Mucosa of descending colon (tissue), 3 donors: ENCODE results near the gene SPTBN1. TPM values are rescaled to one million over a fixed set of nuclear protein-coding genes. Genes with fewer than 3 reads are reported as not detected.
A peak's percentile ranks its signal among the peaks of the same experiment; 100 is the strongest.

Source experiments
- ATAC-seq: fragments of 200-7000 bp; cut with Tn5 transposase; one replicate; pipeline ENCODE4 v1.9.1; 2020; ENCODE audit warnings: mild to moderate bottlenecking, moderate library complexity
- DNase-seq, 3 donors: peaks; one replicate each; pipeline ENCODE4 v3.0.0-alpha.2; 2020
- H3K36me3 ChIP-seq: fragments of 200-600 bp; one replicate; pipeline ENCODE4 v1.8.0; 2021; ENCODE audit warnings: low read depth, mild to moderate bottlenecking
- H3K4me1 ChIP-seq: fragments of 200-600 bp; one replicate; pipeline ENCODE4 v1.8.0; 2021; ENCODE audit warnings: low read depth, mild to moderate bottlenecking
- H3K4me3 ChIP-seq: fragments of 200-600 bp; one replicate; pipeline ENCODE4 v1.8.0; 2021; ENCODE audit warnings: mild to moderate bottlenecking
- H3K9me3 ChIP-seq: fragments of 200-600 bp; one replicate; pipeline ENCODE4 v1.8.0; 2021; ENCODE audit warnings: mild to moderate bottlenecking
- intact Hi-C, 2 donors: fragments of 100-400 bp; cut with DNase I in 1 of 2; cut with micrococcal nuclease in 1 of 2; formaldehyde crosslinking; loops; one replicate each; pipeline versions ENCODE4 v1.11.0 to v1.11.1; 2022; cut with DNase I, micrococcal nuclease
- total RNA-seq, 3 donors: library from RNA; stranded (reverse); fragmentation: NEBNext Ultra II Directional in 2 of 3; extraction: Animal tissue kit (Norgen Biotek cat#: 25700) in 2 of 3; gene quantifications; one replicate each; pipeline versions ENCODE4 v1.2.1 to v1.2.4, GENCODE V29; 2021 to 2023
- TF ChIP-seq, protein P1 (sequence below): fragments of 200-600 bp; IDR thresholded peaks from one replicate; pipeline ENCODE4 v1.8.0; 2022; ENCODE audit warnings: antibody characterized with exemption, mild to moderate bottlenecking
- donor health status: DM: no; HTN: no; CAD: no; lungs with moderate emphysema.
- donor health status: DM: no; HTN: no; CAD: no.
- donor health status: DM: no; HTN: yes; CAD: no.

Gene SPTBN1
- total RNA-seq, 3 donors from 2014 or later: 237 to 396 (median 392) TPM

DNA sequence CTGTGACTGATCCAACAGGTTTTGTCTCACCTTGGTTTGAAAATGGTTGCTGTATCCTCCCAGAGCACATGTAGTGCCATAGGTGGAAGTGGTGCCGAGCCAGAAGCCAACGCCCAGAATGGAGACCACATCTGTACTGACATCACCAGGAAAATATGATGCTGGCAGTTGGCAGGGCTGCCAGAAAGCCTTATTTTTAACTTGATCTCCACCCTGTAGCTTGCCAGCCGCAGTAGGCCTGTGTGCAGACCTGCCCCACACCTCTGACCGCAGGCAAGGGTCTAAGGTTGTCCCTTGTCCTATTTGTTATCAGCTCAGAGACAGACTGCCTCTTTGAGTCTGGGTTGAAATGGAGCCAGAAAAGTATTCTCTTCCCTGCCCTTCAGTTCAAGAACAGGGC is 143.8 kb downstream of the SPTBN1 start:
- intact Hi-C loops: no loop called here
- H3K9me3 ChIP-seq: no peaks in the 10 kb centered on the region
- H3K36me3 ChIP-seq: no peaks in the 10 kb centered on the region
- TF ChIP-seq, protein P1, sequence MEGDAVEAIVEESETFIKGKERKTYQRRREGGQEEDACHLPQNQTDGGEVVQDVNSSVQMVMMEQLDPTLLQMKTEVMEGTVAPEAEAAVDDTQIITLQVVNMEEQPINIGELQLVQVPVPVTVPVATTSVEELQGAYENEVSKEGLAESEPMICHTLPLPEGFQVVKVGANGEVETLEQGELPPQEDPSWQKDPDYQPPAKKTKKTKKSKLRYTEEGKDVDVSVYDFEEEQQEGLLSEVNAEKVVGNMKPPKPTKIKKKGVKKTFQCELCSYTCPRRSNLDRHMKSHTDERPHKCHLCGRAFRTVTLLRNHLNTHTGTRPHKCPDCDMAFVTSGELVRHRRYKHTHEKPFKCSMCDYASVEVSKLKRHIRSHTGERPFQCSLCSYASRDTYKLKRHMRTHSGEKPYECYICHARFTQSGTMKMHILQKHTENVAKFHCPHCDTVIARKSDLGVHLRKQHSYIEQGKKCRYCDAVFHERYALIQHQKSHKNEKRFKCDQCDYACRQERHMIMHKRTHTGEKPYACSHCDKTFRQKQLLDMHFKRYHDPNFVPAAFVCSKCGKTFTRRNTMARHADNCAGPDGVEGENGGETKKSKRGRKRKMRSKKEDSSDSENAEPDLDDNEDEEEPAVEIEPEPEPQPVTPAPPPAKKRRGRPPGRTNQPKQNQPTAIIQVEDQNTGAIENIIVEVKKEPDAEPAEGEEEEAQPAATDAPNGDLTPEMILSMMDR: no peak
- peak; percentile 56 for ATAC-seq
- no peak overlapping the region for H3K4me3 ChIP-seq
- H3K4me1 ChIP-seq: peaks cover 75% of the 10 kb centered on the region
- peak; percentile 56 to 64 (median 63) for DNase-seq

DNA sequence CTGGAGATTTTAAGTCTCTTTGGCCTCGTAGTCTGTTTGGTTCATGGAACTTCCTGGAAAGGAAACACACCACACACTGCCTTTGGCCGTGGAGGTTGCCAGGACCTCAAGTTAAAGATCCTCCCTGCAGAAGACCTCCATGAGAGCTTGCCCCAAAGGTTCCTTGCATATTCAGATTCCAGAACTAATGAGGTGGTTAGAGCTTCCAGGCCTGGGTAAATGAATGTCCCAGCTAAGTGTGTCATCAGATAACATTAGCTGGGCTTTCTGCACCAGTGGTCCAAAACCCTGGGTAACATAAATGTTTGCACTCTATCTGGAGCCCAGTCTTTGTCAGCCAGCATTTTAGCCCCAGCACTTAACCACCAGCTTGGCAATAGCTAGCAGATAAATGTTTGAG is 145.2 kb downstream of the SPTBN1 start:
- DNase-seq (no peak), ATAC-seq (no peak)
- Histone ChIP-seq H3K4me3 (no peak overlapping the region), H3K36me3 (no peaks in the 10 kb centered on the region), H3K4me1 (peaks cover 60% of the 10 kb centered on the region), H3K9me3 (no peaks in the 10 kb centered on the region)
- TF ChIP-seq, protein P1: no peak
- intact Hi-C loops: no loop called here

DNA sequence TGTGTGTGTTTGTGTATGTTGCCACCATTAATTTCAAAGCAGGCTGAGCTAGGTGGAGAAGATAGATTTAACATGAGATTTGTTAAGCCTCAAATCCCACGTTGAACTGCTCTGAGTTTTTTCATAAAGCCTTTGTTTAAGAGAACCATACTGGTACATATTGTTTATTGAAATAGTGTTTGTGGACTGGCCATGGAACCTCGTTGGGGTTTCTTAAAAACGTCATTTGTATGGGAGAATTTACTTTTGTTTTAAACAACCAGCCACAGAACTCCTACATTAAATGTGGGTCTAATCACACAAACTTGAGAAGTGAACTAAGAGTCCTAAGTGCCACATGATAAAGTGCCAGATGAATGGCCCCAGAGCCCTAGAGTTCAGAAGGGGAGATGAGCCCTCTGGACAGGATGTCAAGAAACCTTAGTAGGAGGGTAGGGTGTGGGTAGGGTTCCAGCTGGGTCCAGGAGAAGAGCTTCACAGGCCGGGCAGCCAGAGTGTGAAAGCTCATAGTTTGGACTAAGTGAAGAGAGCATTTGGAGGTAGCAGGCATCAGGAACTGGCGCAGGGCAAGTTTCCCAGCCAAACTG is 146.7 kb downstream of the SPTBN1 start:
- H3K4me3 ChIP-seq: no peak overlapping the region
- intact Hi-C loops: no loop called here
- ATAC-seq: no peak
- DNase-seq: no peak
- H3K4me1 ChIP-seq: peaks cover 46% of the 10 kb centered on the region
- TF ChIP-seq, protein P1: no peak
- H3K36me3 ChIP-seq: no peaks in the 10 kb centered on the region
- H3K9me3 ChIP-seq: no peaks in the 10 kb centered on the region

DNA sequence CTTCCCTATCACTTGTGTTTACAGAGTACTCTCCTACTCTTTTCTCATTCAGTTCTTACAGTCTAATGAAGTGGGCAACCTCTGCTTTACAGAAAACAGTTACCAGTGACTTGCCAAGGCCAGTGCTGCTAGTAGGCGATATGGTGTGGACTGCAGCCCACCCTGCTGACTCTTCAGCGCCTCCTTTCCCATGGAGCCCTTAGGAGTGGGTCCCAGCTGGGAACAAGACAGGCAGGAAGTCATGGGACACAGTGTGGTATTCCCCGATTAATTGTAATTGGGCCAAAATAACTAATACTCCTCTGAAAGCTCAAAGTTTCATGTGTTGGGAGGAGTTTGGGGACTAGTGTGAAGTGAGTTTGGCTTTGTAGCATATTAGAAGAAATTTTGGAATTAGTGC is 147.2 kb downstream of the SPTBN1 start:
- DNase-seq (no peak), ATAC-seq (no peak)
- Histone ChIP-seq H3K4me3 (no peak overlapping the region), H3K4me1 (peaks cover 42% of the 10 kb centered on the region), H3K36me3 (no peaks in the 10 kb centered on the region), H3K9me3 (no peaks in the 10 kb centered on the region)
- TF ChIP-seq, protein P1: no peak
- intact Hi-C loops: no loop called here

GRCh38 chr2:54603796-54604195 is 147.7 kb downstream of the SPTBN1 start:
- DNase-seq (no peak), ATAC-seq (no peak)
- intact Hi-C loops: no loop called here
- H3K4me1 ChIP-seq: peaks cover 39% of the 10 kb centered on the region
- TF ChIP-seq, protein P1: no peak
- no peak overlapping the region for H3K4me3 ChIP-seq
- H3K9me3 ChIP-seq: no peaks in the 10 kb centered on the region
- no peaks in the 10 kb centered on the region for H3K36me3 ChIP-seq

DNA sequence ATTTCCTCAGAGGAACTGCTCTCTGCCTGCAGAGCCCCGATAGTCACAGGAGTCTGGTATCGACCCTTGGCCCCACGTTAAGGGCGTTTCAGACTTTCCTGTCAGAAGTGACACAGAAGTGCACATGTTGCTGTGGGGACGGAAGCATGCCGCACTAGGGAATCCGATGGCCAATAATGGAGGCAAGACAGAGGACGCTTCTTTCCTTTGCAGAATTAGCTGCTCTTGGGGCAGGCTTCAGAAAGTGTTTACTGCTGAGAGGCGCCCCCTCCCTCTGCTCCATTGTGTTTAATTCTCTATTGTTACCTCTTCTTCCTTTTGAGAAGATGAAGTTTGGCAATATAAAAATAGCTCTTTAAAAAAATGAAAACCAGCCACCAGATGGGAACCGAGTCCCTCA is 148.7 kb downstream of the SPTBN1 start:
- H3K9me3 ChIP-seq: no peaks in the 10 kb centered on the region
- H3K4me3 ChIP-seq: no peak overlapping the region
- DNase-seq (no peak), ATAC-seq (no peak)
- H3K36me3 ChIP-seq: no peaks in the 10 kb centered on the region
- TF ChIP-seq, protein P1: no peak
- H3K4me1 ChIP-seq: peaks cover 31% of the 10 kb centered on the region
- intact Hi-C loops: no loop called here
